Prostate gland (tissue), 2 donors: ENCODE measurements around the gene ATXN1. TPM values are rescaled to one million over a fixed set of nuclear protein-coding genes. Genes with fewer than 3 reads are reported as not detected.

Experiments used
- DNase-seq: peaks from one replicate; pipeline ENCODE4 v3.0.0-alpha.2; 2019; ENCODE audit warnings: low spot score
- H3K27ac ChIP-seq, 2 donors: fragments of 200-600 bp; sonication (generic); 2 replicates each; pipeline ENCODE4 v1.5.1; 2017 to 2019
- H3K27me3 ChIP-seq: fragments of 200-600 bp; sonication (generic); replicated peaks from 2 replicates; pipeline ENCODE4 v1.5.1; 2019; ENCODE audit not compliant: insufficient read depth
- H3K36me3 ChIP-seq, 2 donors: fragments of 200-600 bp; sonication (generic); 1 replicate in 1 of 2; 2 replicates in 1 of 2; pipeline versions ENCODE4 v1.5.1 to v1.8.1; 2017 to 2019
- H3K4me1 ChIP-seq: fragments of 200-600 bp; sonication (generic); replicated peaks from 2 replicates; pipeline ENCODE4 v1.5.1; 2019
- H3K4me3 ChIP-seq, 2 donors: fragments of 200-600 bp; sonication (generic); 2 replicates each; pipeline ENCODE4 v1.5.1; 2017 to 2019
- H3K9me3 ChIP-seq: fragments of 200-600 bp; sonication (generic); 2 replicates; pipeline ENCODE4 v1.5.1; 2017
- CTCF ChIP-seq, 4 experiments: fragments of 200-600 bp in 2 of 4; fragments of 450-650 bp in 2 of 4; sonication (generic) in 2 of 4; IDR thresholded peaks; 1 replicate in 3 of 4; 2 replicates in 1 of 4; pipeline ENCODE4 v1.5.1; 2016 to 2019; ENCODE audit warnings: antibody characterized with exemption in 4 of 4, mild to moderate bottlenecking in 2 of 4, moderate library complexity in 2 of 4
- POLR2A ChIP-seq: fragments of 450-650 bp; IDR thresholded peaks from one replicate; pipeline ENCODE4 v1.6.1; 2016; ENCODE audit warnings: antibody characterized with exemption, mild to moderate bottlenecking
- POLR2AphosphoS5 ChIP-seq: sonication (generic); formaldehyde crosslinking; IDR thresholded peaks from one replicate; pipeline ENCODE4 v1.6.1; 2017; ENCODE audit warnings: antibody characterized with exemption
- WGBS: methylation state at CpG from one replicate; pipeline ENCODE4 v1.1.5; 2018; 5-methylcytosine and 5-hydroxymethylcytosine counted together
- intact Hi-C: fragments of 100-400 bp; cut with DNase I; formaldehyde crosslinking; loops from one replicate; pipeline ENCODE4 v1.14.2; 2022
- total RNA-seq, 2 donors: library from RNA; depleted of rRNA; stranded (reverse); fragments of >200 nt; gene quantifications; one replicate each; pipeline ENCODE4 v1.1.0, GENCODE V29; 2016

The ATXN1 gene
- total RNA-seq, 2 donors from 2014 or later = 28.5 to 89.0 TPM

GRCh38 chr6:16802071-16802470 is 40.8 kb upstream of the ATXN1 start:
- Histone ChIP-seq H3K9me3 (no peaks in the 10 kb centered on the region), H3K27ac (no peak overlapping the region), H3K36me3 (no peaks in the 10 kb centered on the region), H3K4me3 (no peak overlapping the region), H3K27me3 (no peaks in the 10 kb centered on the region), H3K4me1 (no peaks in the 10 kb centered on the region)
- intact Hi-C loops = loop anchor here (10.0 kb wide), 1 partner anchor 163 kb away; no protein-coding TSS in a partner anchor
- WGBS = 44% methylated on average over 2 of the region's 2 CpGs
- no peak for TF ChIP-seq CTCF (IDR thresholded peaks at IDR 0.05)
- DNase-seq = no peak

- intact Hi-C loops = loop anchor here (10.0 kb wide), 1 partner anchor 164 kb away; no protein-coding TSS in a partner anchor
- Histone ChIP-seq H3K27me3 (no peaks in the 10 kb centered on the region), H3K27ac (no peak overlapping the region)
Observed at GRCh38 chr6:16800942-16801341, 39.7 kb upstream of the ATXN1 start.

GRCh38 chr6:16800341-16800740 is 39.1 kb upstream of the ATXN1 start:
- H3K4me3 ChIP-seq = no peak overlapping the region
- no peaks in the 10 kb centered on the region for H3K4me1 ChIP-seq
- H3K36me3 ChIP-seq = no peaks in the 10 kb centered on the region
- 66% methylated on average over 3 of the region's 3 CpGs for WGBS
- H3K27me3 ChIP-seq = no peaks in the 10 kb centered on the region
- DNase-seq = no peak
- no peak overlapping the region for H3K27ac ChIP-seq
- intact Hi-C loops = loop anchor here (10.0 kb wide), 1 partner anchor 164 kb away; no protein-coding TSS in a partner anchor
- no peak for TF ChIP-seq POLR2A
- TF ChIP-seq POLR2AphosphoS5 = no peak
- TF ChIP-seq CTCF (IDR thresholded peaks at IDR 0.05) = no peak
- no peaks in the 10 kb centered on the region for H3K9me3 ChIP-seq

More at GRCh38 chr6:16800942-16801341, 39.7 kb upstream of the ATXN1 start:
- Histone ChIP-seq H3K4me3 (no peak overlapping the region), H3K9me3 (no peaks in the 10 kb centered on the region), H3K4me1 (no peaks in the 10 kb centered on the region), H3K36me3 (no peaks in the 10 kb centered on the region)
- no peak for DNase-seq
- TF ChIP-seq CTCF (IDR thresholded peaks at IDR 0.05) (no peak), POLR2AphosphoS5 (no peak), POLR2A (no peak)
- 67% methylated on average over 2 of the region's 2 CpGs for WGBS

GRCh38 chr6:16799279-16800193 is 38.3 kb upstream of the ATXN1 start:
- Histone ChIP-seq H3K4me1 (no peaks in the 10 kb centered on the region), H3K27ac (no peak overlapping the region), H3K4me3 (no peak overlapping the region), H3K27me3 (no peaks in the 10 kb centered on the region), H3K9me3 (no peaks in the 10 kb centered on the region), H3K36me3 (no peaks in the 10 kb centered on the region)
- no peak for TF ChIP-seq CTCF (IDR thresholded peaks at IDR 0.05)
- TF ChIP-seq POLR2AphosphoS5 = no peak
- no peak for TF ChIP-seq POLR2A
- intact Hi-C loops = loop anchor here (10.0 kb wide), 1 partner anchor 165 kb away; no protein-coding TSS in a partner anchor
- 47% methylated on average over 8 of the region's 8 CpGs for WGBS
- no peak for DNase-seq
